GM12878 (cell line): ENCODE results near the gene STRN4. TPM values are rescaled to one million over a fixed set of nuclear protein-coding genes. Genes with fewer than 3 reads are reported as not detected.

Experiments
- FOS ChIP-seq: IDR thresholded peaks from 3 replicates; pipeline ENCODE4 v1.6.1; 2011; ENCODE audit warnings: borderline replicate concordance; ENCODE audit not compliant: insufficient read length; ENCODE audit errors: extremely low read depth
- GABPA ChIP-seq: IDR thresholded peaks from 2 replicates; pipeline ENCODE4 v1.6.1; 2014; ENCODE audit warnings: antibody characterized with exemption, low read depth, mild to moderate bottlenecking, inconsistent platforms
- GATAD2B ChIP-seq: fragments of 450-650 bp; conservative IDR thresholded peaks from 2 replicates; pipeline ENCODE4 v1.6.1; 2017; ENCODE audit warnings: low read depth, mild to moderate bottlenecking, moderate library complexity
- HDGF ChIP-seq: fragments of 450-650 bp; IDR thresholded peaks from 2 replicates; pipeline ENCODE4 v1.6.1; 2016; ENCODE audit warnings: antibody characterized with exemption
- IRF4 ChIP-seq: IDR thresholded peaks from 2 replicates; pipeline ENCODE4 v1.6.1; 2011; ENCODE audit warnings: low read depth, low read length
- MTA3 ChIP-seq: IDR thresholded peaks from 2 replicates; pipeline ENCODE4 v1.6.1; 2012; ENCODE audit warnings: low read length, inconsistent platforms, borderline replicate concordance
- NFIC ChIP-seq: IDR thresholded peaks from 2 replicates; pipeline ENCODE4 v1.6.1; 2012; ENCODE audit warnings: low read depth, mild to moderate bottlenecking, inconsistent platforms, low read length, moderate library complexity
- PML ChIP-seq: IDR thresholded peaks from 2 replicates; pipeline ENCODE4 v1.6.1; 2012; ENCODE audit warnings: low read length, inconsistent platforms
- RBBP5 ChIP-seq: fragments of 200-600 bp; sonication (generic); conservative IDR thresholded peaks from 2 replicates; pipeline ENCODE4 v1.6.1; 2016
- SREBF1 ChIP-seq: IDR thresholded peaks from 2 replicates; pipeline ENCODE4 v1.6.1; 2012; ENCODE audit warnings: mild to moderate bottlenecking, low read length
- SREBF2 ChIP-seq: IDR thresholded peaks from 2 replicates; pipeline ENCODE4 v1.6.1; 2012; ENCODE audit warnings: mild to moderate bottlenecking, low read length
- TAF1 ChIP-seq: IDR thresholded peaks from 2 replicates; pipeline ENCODE4 v1.6.1; 2011; ENCODE audit warnings: mild to moderate bottlenecking, low read depth, low read length, borderline replicate concordance
- ZNF384 ChIP-seq: IDR thresholded peaks from 2 replicates; pipeline ENCODE4 v1.6.1; 2012; ENCODE audit warnings: low read depth, mild to moderate bottlenecking, low read length, improper control_type of control experiment, borderline replicate concordance
- polyA plus RNA-seq, 11 experiments: library from polyadenylated mRNA; depleted of rRNA in 4 of 11; unstranded in 6 of 11; stranded (reverse) in 5 of 11; fragments of >200 nt; fragmentation: Nextera tagmentation in 4 of 11; fragmentation: Illumina TruSeq in 1 of 11; extraction: Ambion mirVana in 4 of 11; extraction: Trizol in 1 of 11; gene quantifications; 1 replicate in 1 of 11; 2 replicates in 10 of 11; pipeline versions ENCODE4 v1.2.1 to v1.2.3, GENCODE V29; 2011 to 2016; ENCODE audit warnings: inconsistent platforms in 2 of 11, missing spikeins in 2 of 11, low read depth in 1 of 11
- total RNA-seq, 4 experiments: library from RNA; depleted of rRNA in 3 of 4; stranded (reverse); fragments of >200 nt in 3 of 4; fragmentation: Illumina TruSeq in 1 of 4; extraction: Trizol in 1 of 4; gene quantifications; 2 replicates each; pipeline versions ENCODE4 v1.2.1 to v1.2.3, GENCODE V29; 2013 to 2021
- TF ChIP-seq, protein P1 (sequence below): IDR thresholded peaks from 2 replicates; pipeline ENCODE4 v1.6.1; 2012; ENCODE audit warnings: improper control_type of control experiment, low read depth, low read length; ENCODE audit not compliant: insufficient replicate concordance
- TF ChIP-seq, protein P2 (sequence below): fragments of 450-650 bp; IDR thresholded peaks from 2 replicates; pipeline ENCODE4 v1.6.1; 2016; ENCODE audit warnings: mild to moderate bottlenecking
- TF ChIP-seq, protein P3 (sequence below): fragments of 450-650 bp; IDR thresholded peaks from 2 replicates; pipeline ENCODE4 v1.6.1; 2018; ENCODE audit warnings: borderline replicate concordance, mild to moderate bottlenecking; ENCODE audit not compliant: partially characterized antibody
- TF ChIP-seq, protein P4 (sequence below), 3 experiments: IDR thresholded peaks in 2 of 3; conservative IDR thresholded peaks in 1 of 3; 2 replicates each; pipeline ENCODE4 v1.5.1; 2011; ENCODE audit warnings: low read depth in 3 of 3, low read length in 3 of 3, mild to moderate bottlenecking in 3 of 3, control low read depth in 2 of 3, moderate library complexity in 2 of 3, inconsistent platforms in 1 of 3, mixed read lengths in 1 of 3; ENCODE audit not compliant: control insufficient read depth in 2 of 3, insufficient read depth in 1 of 3; ENCODE audit errors: extremely low read depth in 1 of 3
- TF ChIP-seq, protein P5 (sequence below): IDR thresholded peaks from 2 replicates; pipeline ENCODE4 v1.6.1; 2012; ENCODE audit warnings: low read length, inconsistent platforms

Gene STRN4
- total and polyA plus RNA-seq, 10 of the 15 experiments (the other 5 are each of a cell fraction or from before 2014, with no cell fraction given) = 0.42 to 62.8 (median 22.5) TPM

DNA sequence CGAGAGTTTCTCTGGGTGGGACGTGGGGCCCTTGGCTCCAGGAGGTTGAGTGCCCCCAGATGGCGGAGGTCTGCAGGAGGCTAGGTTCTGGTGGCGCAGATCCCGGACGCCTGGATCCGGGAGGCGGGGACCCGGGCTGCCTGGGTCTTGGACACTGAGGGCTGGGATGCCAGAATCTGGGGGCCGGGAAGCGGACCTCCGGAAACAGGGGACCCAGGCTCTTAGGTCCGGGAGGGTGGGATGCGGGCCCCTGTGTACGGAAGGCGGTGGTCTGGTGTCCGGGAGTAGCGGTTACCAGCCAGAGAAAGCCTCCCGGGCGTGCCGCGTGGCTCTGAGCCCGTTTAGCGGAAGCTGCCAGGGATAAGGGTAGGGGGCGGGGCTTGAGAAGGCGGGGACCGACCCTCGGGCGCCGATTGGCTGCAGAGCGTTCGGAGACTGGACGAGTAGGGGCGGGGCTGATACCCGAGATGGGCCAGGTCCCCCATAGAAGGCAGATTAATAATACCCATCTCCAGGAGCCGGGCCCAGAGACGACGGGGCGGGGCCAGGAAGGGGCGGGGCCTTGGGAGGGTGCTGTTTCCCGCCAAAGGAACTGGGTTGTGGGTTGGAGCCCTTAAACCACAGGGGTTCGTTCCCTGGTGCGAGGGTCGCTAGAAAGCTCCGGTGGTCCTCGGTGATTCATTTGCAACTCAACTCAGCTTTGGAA is 42.2 kb upstream of the STRN4 start, which contains the start of gene SLC1A5 (continued):
- TF ChIP-seq, protein P1, sequence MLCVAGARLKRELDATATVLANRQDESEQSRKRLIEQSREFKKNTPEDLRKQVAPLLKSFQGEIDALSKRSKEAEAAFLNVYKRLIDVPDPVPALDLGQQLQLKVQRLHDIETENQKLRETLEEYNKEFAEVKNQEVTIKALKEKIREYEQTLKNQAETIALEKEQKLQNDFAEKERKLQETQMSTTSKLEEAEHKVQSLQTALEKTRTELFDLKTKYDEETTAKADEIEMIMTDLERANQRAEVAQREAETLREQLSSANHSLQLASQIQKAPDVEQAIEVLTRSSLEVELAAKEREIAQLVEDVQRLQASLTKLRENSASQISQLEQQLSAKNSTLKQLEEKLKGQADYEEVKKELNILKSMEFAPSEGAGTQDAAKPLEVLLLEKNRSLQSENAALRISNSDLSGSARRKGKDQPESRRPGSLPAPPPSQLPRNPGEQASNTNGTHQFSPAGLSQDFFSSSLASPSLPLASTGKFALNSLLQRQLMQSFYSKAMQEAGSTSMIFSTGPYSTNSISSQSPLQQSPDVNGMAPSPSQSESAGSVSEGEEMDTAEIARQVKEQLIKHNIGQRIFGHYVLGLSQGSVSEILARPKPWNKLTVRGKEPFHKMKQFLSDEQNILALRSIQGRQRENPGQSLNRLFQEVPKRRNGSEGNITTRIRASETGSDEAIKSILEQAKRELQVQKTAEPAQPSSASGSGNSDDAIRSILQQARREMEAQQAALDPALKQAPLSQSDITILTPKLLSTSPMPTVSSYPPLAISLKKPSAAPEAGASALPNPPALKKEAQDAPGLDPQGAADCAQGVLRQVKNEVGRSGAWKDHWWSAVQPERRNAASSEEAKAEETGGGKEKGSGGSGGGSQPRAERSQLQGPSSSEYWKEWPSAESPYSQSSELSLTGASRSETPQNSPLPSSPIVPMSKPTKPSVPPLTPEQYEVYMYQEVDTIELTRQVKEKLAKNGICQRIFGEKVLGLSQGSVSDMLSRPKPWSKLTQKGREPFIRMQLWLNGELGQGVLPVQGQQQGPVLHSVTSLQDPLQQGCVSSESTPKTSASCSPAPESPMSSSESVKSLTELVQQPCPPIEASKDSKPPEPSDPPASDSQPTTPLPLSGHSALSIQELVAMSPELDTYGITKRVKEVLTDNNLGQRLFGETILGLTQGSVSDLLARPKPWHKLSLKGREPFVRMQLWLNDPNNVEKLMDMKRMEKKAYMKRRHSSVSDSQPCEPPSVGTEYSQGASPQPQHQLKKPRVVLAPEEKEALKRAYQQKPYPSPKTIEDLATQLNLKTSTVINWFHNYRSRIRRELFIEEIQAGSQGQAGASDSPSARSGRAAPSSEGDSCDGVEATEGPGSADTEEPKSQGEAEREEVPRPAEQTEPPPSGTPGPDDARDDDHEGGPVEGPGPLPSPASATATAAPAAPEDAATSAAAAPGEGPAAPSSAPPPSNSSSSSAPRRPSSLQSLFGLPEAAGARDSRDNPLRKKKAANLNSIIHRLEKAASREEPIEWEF = no peak
- TF ChIP-seq ZNF384 (no peak), IRF4 (no peak), NFIC (no peak), GATAD2B (0 out of 2 replicates have a peak, but pooled peaks have one; percentile 28), GABPA (no peak), PML (peak; percentile 99), HDGF (peak; percentile 50; the same call in 1 of the 2 replicates), SREBF1 (no peak), SREBF2 (no peak), FOS (no peak), MTA3 (no peak), TAF1 (peak; percentile 100), RBBP5 (no peak)
- TF ChIP-seq, protein P2, sequence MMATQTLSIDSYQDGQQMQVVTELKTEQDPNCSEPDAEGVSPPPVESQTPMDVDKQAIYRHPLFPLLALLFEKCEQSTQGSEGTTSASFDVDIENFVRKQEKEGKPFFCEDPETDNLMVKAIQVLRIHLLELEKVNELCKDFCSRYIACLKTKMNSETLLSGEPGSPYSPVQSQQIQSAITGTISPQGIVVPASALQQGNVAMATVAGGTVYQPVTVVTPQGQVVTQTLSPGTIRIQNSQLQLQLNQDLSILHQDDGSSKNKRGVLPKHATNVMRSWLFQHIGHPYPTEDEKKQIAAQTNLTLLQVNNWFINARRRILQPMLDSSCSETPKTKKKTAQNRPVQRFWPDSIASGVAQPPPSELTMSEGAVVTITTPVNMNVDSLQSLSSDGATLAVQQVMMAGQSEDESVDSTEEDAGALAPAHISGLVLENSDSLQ = no peak
- TF ChIP-seq, protein P3, sequence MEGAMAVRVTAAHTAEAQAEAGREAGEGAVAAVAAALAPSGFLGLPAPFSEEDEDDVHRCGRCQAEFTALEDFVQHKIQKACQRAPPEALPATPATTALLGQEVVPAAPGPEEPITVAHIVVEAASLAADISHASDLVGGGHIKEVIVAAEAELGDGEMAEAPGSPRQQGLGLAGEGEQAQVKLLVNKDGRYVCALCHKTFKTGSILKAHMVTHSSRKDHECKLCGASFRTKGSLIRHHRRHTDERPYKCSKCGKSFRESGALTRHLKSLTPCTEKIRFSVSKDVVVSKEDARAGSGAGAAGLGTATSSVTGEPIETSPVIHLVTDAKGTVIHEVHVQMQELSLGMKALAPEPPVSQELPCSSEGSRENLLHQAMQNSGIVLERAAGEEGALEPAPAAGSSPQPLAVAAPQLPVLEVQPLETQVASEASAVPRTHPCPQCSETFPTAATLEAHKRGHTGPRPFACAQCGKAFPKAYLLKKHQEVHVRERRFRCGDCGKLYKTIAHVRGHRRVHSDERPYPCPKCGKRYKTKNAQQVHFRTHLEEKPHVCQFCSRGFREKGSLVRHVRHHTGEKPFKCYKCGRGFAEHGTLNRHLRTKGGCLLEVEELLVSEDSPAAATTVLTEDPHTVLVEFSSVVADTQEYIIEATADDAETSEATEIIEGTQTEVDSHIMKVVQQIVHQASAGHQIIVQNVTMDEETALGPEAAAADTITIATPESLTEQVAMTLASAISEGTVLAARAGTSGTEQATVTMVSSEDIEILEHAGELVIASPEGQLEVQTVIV = no peak
- TF ChIP-seq, protein P4, sequence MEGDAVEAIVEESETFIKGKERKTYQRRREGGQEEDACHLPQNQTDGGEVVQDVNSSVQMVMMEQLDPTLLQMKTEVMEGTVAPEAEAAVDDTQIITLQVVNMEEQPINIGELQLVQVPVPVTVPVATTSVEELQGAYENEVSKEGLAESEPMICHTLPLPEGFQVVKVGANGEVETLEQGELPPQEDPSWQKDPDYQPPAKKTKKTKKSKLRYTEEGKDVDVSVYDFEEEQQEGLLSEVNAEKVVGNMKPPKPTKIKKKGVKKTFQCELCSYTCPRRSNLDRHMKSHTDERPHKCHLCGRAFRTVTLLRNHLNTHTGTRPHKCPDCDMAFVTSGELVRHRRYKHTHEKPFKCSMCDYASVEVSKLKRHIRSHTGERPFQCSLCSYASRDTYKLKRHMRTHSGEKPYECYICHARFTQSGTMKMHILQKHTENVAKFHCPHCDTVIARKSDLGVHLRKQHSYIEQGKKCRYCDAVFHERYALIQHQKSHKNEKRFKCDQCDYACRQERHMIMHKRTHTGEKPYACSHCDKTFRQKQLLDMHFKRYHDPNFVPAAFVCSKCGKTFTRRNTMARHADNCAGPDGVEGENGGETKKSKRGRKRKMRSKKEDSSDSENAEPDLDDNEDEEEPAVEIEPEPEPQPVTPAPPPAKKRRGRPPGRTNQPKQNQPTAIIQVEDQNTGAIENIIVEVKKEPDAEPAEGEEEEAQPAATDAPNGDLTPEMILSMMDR (IDR thresholded peaks at IDR 0.05 in 2 of 3, conservative IDR thresholded peaks at IDR 0.05 in 1 of 3; ENCODE audit: control insufficient read depth in 2 of 3, extremely low read depth in 1 of 3, insufficient read depth in 1 of 3, low read depth in 3 of 3, low read length in 3 of 3) = no peak
- TF ChIP-seq, protein P5, sequence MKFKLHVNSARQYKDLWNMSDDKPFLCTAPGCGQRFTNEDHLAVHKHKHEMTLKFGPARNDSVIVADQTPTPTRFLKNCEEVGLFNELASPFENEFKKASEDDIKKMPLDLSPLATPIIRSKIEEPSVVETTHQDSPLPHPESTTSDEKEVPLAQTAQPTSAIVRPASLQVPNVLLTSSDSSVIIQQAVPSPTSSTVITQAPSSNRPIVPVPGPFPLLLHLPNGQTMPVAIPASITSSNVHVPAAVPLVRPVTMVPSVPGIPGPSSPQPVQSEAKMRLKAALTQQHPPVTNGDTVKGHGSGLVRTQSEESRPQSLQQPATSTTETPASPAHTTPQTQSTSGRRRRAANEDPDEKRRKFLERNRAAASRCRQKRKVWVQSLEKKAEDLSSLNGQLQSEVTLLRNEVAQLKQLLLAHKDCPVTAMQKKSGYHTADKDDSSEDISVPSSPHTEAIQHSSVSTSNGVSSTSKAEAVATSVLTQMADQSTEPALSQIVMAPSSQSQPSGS = no peak
